NCI-H82 treated with DMSO at 0.1 percent for 48 hours (cell line): ENCODE measurements around the gene MEGF6.

Experiments
- DNase-seq: peaks from one replicate; lab custom pipeline; 2025; ENCODE audit not compliant: unreplicated experiment; lab: John Stamatoyannopoulos, UW

Gene MEGF6

DNA sequence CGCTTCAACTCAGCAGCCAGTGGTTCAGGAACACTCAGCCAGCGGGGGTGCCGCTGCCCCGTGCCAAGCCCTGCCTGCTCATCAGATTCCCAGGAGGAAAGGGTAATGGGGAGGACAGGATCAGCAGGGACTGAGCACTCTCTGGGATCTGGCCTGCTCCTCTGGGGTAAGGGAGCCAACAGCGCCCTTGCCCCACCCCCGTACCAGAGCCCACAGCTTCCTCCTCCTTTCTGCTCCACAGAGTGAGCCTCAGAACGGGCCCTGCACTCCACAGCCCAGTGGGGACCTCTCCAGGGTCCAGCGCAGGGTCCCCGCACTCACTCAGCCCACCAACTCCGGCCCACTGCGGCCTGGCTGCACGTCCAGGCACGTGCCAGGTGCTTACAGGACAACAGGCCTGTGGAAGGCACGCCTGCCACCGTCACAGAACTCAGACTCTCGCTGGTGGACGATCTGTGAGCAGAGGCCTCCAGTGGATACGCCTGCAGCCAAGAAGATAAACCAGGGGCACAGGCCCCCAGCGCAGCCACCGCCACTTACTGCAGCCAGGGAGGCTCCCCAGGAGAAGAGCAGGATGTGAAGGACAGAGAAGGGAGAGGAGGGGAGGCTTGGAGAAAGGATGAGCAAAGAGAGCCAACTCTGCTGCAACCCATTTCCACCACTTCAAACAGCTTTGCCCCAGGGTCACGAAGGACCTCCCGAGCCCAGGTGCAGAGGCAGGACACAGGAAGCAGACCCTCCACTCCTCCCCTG is 2.1 kb downstream of the MEGF6 start:
- DNase-seq, result no peak

DNA sequence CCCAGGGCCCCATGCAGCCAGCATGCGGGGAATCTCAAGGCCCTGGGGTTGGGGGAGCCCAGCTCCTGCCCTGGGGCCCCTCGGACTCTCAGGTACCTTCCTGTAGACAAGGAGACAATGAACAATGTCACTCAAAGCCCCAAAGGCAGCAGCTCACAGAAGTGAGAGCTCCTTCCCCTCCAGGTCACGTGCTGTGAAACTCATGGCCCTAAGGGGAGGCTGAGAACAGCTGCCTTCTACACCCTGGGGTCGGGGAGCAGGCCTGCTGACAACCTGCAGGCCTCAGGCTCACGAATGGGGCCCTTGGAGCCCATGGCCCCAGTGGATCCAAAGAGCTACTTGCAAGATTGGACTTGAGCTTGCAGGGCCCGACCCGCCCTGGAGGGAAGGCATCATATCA is 3.2 kb downstream of the MEGF6 start:
- DNase-seq, result no peak

DNA sequence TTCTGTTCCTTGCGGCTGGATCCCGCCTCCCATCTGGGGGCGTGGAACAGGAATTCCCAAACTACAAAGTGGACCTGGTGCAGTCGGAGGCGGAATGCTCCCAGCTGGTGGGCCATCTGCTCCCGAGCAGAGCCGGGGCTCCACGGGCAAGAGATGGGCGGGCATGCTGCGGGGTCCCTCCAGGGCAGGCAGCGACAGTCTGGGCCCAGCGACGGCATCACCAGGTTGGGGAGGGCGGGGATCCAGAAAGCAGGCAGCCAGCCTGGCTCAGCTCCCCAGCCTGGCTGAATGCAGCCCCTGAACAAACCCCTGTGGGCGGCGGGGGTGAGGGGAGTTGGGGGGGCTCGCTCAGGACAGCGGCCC is 3.6 kb downstream of the MEGF6 start:
- no peak for DNase-seq

DNA sequence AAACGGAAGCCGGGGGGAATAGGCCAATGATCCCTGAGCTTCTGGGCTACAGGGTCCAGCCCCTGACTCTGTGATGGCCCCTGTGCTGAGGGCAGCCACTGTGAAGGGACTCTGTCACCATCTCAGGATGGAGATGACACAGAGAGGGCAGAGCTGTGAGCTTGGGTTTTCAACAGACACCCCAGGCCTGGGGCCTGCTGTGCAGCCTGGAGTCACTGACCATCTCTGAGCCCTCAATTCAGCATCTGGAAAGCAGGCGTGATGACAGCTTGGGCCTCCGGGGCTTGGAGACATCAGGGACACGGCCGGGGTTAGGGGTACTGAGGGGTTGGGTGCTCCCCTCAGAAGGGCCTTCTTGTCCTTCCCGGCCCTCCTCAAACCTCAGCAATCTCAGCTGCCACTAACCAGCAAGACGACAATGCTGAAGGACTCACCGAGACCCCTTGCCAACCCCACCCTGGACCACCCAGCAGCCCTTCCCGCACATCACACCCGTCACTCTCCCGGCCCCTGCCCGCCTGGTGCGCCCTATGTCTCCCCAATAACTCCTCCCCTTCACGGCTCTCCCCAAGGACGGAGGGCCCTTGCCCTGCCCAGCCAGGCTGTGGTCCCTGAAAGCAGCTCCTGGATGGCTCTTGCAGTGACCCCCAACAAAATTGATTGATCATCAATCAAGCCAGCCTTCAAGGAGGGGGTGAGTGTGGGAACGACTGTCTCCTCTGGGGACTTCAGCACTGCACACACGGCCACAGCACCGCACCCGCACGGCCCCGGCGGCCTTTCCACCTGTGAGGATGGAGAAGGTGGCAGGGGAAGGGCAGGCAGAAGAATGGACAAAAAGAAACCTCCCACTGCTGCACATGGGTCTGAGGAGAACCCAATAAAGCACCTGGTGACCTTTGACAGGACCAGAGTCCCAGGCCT is 4.3 kb downstream of the MEGF6 start:
- no peak for DNase-seq

DNA sequence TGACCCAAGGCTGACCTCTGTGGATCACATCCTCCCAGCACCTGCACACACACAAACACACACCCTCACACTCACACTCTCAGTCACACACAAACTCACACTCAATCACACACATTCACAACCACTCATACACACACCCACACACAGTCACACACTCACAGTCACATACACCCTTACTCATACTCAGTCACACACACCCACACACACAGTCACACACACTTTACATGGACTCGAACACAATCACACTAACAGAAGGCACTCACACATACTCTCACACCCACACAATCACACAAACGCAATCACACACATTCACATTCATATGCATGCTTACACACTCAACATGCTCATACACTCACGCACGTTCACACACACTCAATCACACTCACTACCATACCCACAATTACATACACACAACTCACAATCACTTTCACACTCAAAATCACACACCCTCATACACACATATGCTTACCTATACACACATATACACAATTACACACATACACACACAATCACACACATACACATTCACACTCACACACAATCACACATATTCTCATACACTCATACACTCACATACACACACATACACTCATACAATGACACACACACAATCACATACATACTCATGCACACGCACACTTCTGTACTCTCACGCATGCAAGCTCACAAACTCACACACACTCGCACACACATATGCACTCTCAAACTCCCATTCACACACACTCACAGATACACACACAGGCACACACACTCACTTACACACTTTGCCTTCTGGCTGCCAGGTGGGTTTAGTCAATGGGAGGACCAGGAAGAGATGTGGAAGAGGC is 6.1 kb downstream of the MEGF6 start:
- no peak for DNase-seq

DNA sequence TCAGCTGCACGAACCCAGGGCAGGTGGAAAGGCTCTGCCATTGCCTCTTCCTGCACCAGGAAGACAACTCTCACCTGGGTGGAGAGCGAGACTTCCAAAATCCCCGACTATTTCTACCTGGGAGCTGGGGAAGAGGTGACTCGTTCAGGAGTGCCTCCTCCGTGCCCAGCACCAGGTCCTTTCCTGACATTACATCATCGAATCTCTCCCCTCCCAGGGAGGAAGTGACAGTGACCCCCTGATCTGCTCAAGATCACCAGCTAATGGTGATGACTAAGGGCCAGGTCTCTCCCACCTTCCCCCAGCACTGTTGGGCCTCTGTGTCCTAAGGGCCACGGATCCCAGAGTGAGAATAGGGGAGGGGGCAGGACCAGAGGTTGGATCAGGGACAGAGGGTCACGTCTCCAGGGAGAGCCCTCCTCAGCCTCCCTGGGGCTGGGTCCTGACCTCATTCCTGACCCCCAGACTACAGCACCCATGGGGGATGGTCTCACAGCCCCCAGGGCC is 6.8 kb downstream of the MEGF6 start:
- DNase-seq, result no peak

DNA sequence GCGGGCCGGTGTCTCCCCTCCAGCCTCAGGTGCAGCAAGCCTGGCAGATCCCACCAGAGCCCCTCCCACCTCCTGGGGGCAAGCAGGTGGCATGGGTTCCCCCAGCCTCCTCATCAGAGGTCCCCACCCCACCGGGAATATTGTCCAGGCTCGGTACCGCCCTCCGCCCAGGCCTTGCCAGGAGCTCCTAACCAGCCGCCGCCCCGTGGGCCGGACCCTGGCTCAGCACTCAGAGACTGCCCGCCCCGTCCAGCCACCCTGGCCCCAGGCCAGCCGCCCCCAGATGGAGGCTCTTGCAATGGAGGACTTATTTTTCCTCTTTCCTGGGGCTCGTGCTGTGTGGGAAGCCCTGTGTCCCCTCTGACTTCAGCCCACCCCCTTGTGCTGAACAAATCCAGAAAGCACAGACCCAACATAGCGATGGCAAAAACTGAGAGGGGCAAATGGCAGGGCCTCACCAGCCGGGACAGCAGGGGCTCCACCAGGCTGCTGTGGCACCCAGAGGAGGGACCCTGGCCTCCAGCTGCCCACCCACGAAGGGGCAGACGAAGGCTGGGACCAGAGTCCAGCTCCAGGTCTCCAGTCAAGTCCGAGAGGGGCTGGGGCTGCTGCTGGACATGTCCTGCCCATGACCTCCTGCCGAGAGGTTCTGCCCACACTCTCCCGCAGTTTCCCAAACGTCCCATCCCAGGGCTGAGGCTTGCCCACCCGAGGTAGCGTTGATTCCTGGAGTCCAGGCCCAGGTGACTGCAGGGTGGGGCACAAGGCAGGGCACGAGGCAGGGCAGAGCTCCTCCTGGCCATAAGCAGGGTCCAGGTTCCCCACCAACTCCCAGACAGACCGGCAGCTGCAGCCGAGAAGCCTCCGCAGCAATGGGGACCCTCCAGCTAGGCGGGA is 7.5 kb downstream of the MEGF6 start:
- no peak for DNase-seq

DNA sequence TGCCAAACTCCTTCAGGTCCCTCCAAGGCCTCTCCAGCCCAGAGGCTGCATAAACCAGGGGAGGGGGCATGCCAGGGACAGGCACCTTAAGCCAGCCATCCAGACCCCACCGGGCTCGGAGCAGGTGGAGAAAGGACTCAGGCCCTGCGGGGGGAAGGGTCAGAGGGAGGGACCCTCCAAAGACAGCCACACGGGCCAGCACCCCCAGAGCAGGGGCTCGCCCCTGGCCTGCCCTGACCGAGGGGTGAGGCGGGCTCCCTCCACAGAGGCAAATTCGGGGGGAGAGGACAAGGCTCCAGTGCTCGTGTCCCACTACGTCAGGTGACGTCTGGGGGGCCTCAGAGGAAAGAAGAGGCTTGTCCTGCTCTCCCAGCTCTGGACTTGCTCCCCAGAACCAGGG is 8.2 kb downstream of the MEGF6 start:
- DNase-seq, result no peak

DNA sequence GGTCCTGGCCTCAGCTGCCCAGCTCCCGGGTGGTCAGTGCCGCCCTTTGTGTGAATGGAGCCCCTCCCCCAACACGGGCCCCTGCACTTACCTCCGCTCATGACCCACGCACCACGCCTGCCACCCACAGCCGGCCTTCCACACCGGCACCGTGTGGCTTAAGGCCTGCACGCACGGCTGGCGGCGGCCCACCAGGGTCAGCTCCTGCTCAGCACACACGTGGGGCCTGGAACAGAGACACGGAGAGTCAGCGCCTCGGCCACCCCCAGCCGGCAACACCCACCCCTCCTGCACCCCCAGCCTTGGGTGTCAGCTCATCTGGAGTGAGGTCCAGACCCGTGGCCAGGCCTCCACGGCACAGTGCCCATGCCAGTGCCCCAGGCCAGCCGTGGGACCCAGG is 8.9 kb downstream of the MEGF6 start:
- no peak for DNase-seq

DNA sequence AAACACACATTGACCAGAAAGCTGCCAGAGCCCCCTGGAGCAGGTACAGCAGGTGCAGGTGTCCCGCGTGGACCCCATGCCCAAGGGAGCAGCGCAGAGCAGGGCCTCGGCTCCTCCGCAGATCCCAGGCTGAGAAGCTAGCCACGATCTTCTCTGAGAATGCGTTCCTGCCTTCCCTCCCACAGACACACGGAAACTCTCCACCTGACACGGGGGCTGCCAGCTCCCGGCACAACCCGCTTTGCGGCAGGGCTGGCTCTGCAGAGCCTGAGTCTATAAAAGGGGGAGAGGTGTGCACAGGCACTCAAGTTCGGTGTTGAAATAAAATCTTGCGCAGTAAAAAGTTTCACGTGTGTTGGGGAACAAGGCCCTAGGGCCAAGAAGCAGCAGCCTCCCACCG is 9.6 kb downstream of the MEGF6 start:
- no peak for DNase-seq

DNA sequence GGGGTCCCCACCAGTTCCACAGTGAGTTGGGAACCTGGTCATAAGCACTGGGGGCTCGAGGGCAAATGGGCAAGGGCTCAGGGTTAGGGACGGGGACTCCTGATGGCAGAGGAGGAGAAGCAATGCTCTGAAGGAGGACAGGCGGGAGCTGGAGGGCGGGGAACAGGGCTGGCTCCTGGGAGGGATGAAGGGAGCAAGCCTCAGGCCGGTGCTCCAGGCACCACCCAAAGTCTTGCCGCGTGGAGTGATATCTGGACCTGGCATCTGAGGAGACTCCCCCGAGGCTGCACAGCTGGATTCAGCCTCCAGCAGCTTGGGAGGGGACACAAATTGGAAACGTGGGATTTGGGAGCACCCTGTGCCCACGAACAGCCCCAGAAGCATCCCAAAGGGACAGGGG is 11.0 kb downstream of the MEGF6 start:
- no peak for DNase-seq

DNA sequence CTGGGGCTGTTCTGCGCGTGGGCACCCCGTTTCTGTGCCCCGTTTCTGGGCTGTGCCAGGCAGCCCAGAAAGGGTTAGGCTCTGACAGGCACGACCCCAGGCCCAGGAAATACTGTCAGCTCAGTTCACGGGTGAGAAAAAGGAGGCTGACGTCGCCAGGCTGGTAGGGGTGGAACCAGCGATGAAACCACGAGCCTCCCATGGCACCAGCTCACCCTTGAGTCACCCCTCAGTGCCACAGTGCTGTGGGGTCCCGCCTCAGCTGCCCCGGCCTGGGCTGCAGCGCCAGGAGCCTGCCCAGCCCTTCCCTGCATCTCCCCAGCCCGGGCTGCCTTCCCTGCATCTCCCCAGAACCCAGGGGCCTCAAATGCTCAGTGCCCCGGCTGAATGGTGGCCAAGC is 11.5 kb downstream of the MEGF6 start:
- no peak for DNase-seq

DNA sequence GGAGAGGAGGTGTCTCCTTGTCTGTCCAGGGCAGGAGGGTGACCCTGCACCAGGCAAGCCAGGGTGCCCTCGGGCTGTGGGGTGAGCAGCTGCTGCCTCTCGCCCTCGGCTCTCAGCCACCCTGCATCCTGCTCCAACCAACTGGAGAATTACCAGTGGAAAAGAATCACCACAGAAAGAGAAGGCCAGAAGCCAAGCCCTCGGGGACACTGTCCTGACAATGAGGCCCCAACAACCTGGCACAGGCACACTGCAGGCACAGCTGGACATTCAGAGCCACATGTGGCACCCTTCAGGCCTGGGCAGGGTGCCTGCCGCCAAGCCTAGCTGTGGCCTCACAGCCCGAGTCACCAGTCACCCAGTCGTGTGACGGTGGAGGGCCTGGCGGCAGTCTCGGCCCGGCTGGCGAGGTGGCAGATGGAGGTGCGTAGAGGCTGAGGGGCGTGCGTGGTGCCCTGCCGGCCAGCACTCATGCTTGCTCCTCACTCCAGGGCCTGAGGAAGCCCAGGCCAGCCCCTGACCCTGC is 12.0 kb downstream of the MEGF6 start:
- no peak for DNase-seq

DNA sequence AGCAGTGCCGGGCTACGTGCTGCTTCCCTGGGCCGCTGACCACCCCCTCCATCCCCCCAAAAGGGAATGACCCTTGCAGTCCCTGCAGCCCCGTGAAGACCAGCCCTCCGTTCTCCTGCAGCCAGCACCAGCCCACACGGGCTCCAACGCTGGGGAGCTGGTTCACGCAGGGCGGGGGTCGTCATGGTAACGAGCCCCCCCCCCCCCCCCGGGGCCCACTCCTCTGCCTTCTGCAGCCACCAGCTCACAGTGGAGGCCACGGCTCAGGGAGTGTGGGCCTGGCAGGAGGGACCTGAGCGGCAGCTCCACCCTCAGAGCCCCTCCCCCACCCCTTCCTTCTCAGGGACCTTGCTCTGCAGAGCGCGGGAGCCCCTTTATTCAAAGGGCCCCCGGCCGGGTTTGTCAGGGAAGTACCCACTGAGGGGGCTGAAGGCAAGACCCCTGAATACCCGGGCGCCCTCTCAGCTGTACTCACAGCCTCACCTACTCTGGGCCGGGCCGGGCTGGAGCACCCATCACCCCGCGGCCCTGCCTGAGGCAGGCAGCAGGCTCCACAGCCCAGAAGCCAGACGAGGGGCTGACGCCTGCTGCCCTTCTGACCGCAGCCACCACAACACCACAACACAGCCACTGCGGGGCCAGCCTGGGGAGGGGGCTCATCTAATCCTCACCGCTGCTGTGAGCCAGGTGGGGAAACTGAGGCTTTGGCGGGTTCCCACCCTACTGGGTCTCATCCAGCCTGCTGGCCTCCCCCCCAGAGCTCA is 12.6 kb downstream of the MEGF6 start:
- no peak for DNase-seq

DNA sequence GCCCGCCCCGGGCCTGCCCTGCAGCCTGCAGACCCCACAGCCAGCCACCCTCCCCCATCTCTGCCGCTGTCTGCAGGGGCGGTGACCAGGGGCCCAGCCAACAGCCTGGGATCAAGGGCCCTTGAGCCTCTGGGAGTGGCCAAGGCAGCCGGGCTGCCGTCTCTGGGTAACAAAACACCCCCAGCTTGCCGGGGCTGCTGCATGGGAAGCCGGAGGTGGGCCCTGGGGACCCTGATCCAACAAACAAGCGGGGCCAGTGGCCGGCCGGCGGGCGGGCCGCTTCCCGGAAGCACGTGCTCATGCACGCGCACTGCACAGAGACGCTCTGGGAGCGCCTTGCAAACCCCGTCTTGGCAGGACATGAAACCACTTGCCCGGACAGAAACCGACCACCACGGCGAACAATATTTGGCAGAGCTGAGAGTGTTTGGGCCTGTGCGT is 13.2 kb downstream of the MEGF6 start:
- no peak for DNase-seq

DNA sequence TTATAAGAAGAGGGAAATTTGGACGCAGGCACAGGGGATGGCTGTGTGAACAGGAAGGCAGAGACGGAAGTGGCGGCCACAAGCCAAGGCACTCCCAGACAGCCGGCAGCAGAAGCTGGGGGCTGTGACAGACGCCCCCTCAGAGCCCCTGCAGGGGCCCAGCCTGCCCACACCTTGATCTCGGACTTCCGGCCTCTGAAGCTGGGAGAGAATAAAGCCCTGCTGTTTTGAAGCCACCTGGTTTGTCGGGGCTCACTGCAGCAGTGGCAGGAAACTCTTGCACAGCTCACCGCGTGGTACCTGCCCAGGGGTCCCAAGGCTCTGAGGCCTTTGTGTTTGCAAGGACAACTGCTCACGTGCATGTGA is 13.7 kb downstream of the MEGF6 start:
- DNase-seq, result no peak

DNA sequence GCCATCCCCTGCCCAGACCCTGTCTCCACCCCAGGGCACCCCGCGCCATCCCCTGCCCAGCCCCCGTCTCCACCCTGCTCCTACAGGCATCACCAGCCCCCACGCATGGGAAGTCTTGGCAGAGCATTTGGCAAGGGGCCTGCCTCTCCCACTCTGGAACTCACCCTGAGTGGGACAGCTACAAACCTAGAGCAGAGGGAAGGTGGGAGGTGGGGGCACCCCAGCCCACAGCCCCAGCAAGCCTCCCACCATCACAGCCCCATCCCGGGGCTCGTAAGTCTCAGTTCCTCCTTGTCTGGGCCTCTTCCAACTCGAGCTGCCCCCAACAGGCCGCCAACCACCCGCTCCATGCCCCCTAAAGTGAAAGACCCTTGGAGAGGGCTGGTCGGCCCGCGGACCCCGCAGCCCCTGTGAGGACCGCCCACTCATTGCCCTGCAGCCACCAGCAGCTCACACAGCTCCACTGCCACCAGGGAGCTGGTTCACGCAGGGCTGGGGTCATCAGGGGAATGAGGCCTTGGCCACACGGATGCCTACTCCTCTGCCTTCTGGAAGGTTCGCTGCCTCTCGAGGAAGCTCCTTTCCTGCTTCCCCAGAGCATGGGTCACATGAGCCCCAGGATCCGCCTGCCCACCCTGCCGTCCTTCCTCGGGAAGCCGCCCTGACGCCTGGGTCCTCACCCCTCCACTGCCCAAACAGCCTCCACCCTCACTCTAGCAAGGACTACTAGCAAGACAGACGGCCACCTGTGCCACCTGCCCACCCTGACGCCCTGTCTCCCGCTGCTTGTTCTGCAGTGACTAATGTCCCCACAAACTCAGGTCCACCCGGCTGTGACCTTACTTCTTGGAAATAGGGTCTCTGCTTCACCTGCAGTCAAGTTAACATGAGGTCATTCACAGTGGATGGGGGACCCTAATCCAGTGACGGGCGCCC is 14.4 kb downstream of the MEGF6 start:
- DNase-seq, result no peak

DNA sequence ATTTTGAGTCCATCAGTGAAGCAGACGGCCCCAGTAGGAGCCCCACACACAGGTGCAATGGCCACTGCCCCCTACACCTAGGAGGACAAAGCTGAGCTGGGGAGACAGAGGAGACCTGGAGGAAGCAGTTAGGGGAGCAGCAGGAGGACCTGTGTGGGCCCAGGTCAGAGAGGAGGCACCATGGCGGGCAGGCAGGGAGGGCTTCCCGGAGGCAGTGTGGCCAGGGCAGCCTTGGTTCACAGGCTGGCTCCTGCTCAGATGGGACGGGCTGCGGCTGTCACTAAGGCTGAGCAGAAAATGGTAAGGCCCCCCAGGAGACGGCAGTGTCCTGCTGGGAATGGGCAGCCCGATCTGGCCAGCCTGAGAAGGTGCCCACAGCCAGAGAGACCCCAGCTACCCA is 15.4 kb downstream of the MEGF6 start:
- no peak for DNase-seq
